GM19099 (cell line): ENCODE data around the gene DKK2.

Source experiments
- POLR2A ChIP-seq: IDR thresholded peaks from 3 replicates; pipeline ENCODE4 v1.6.1; 2011; ENCODE audit warnings: low read depth; ENCODE audit not compliant: insufficient read length; ENCODE audit errors: extremely low read depth

Gene DKK2

DNA sequence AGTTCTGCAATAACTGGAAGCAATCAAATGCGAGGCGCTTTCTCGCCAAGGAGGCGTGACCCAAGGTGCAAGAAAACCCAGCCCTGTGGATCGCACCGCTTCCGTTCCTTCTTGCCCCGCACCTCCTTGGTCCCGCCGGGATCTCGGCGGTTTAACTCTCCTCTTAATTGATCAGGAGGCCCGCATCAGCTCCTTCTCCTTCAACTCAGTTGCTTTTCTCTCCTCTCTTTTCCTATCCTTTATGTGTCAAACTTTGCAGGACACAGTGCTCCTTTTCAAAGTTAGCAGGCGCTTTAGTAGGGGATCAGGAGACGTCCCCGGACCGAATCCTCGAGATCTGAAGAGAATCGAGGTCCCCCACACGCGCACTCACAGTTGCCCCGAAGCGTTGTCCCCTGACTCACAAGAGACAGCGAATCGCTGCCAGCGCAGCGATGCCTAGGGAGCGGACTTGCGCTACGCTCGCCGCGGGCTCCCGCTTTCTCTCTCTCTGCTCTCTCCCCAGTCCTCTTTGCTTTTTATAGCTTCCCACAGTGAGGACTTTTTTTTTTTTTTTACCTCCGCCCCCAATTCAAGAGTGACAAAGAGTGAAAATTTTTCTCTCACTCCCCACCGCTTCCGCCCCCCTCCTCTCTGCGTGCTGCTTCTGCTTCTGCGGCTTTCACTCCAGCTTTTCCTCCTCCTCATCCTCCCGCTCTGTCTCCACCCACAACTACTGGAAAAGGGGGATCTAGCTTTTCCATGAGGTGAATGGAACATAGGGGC, at the start of gene DKK2:
TSS of gene DKK2 (minus strand) at position 495 of the 765 bp plus-strand sequence. CDS start 722 bp downstream, outside the sequence.
- TF ChIP-seq POLR2A: no peak

GRCh38 chr4:107077192-107077591, 41.1 kb upstream of the DKK2 start:
- no peak for TF ChIP-seq POLR2A

DNA sequence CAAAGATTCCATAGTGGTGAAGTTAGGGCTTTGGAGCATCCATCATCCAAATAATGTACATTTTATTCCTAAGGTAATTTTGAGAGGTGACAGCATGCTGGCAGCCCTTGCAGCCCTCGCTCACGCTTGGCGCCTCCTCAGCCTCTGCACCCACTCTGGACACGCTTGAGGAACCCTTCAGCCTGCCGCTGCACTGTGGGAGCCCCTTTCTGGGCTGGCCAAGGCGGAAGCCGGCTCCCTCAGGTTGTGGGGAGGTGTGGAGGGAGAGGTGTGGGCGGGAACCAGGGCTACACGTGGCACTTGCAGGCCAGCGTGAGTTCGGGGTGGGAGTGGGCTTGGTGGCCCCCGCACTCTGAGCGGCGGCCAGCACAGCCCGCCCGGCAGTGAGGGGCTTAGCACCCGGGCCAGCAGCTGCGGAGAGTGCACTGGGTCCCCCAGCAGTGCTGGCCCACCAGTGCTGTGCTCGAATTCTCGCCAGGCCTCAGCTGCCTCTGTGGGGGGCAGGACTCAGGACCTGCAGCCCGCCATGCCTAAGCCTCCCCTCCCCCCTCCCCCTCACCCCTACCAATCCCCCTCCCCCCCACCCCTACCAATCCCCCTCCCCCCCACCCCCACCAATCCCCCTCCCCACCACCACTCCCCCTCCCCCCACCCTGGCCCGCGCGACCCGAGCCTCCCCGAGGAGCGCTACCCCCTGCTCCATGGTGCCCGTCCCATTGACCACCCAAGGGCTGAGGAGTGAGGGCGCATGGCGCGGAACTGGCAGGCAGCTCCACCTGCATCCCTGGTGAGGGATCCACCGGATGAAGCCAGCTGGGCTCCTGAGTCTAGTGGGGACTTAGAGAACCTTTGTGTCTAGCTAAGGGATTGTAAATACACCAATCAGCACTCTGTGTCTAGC, 37.0 kb upstream of the DKK2 start:
- TF ChIP-seq POLR2A: no peak

DNA sequence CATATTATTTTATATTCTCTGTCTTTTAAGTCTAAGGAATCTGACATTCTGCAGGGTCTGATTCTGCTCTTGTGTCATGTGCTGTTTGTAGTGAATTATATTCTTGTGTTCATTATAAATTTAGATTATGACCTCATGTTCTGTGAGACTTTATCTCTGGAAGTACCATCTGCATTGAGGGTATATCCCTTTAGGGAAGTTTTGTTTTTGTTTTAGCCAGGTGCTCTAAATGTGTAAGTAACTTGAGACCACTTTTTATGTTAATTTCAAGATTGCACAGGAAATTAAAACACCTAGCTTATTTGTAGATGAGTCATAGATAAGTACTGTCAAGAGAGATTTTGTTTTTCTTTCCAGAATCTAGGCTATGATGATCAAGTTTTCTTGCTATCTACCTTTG, 35.0 kb upstream of the DKK2 start:
- no peak for TF ChIP-seq POLR2A

DNA sequence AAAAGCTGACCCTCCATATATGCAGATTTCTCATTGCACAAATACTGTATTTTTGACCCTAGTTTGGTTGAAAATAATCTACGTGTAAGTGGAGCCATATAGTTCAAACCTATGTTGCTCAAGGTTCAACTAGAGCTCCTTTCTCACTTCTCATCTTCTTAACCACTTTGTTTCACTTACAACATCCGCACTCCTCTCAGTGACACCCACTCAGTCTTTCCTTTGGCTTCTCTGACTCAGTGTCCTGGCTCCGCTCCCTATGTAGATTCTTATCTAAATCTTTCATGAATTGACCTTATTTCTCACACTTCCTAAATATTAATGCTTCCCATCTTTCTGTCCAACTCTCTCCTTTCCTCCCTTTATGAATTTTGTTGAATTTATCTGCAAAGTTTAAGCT, 32.9 kb upstream of the DKK2 start:
- TF ChIP-seq POLR2A: no peak

DNA sequence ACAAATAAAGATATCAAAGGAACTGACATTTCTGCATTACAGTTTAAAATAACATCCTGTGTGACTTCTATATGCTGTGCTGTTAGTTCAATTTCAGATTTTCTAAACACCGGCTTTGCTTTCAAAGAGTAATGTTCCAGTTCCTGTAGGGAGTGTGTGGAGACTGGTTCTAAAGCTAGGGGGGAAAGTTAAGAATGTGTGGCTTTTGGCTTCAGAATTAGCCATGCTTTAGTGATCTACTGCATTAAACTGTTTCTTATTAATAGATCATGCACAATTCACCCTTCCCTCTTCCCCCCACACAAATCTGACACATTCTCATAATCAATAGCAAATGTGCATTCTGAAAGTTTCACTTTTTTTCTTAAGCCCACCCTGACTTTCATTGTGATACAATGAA, 32.0 kb upstream of the DKK2 start:
- no peak for TF ChIP-seq POLR2A

- no peak for TF ChIP-seq POLR2A
These were observed 30.5 kb upstream of the DKK2 start for GRCh38 chr4:107066621-107067020.

DNA sequence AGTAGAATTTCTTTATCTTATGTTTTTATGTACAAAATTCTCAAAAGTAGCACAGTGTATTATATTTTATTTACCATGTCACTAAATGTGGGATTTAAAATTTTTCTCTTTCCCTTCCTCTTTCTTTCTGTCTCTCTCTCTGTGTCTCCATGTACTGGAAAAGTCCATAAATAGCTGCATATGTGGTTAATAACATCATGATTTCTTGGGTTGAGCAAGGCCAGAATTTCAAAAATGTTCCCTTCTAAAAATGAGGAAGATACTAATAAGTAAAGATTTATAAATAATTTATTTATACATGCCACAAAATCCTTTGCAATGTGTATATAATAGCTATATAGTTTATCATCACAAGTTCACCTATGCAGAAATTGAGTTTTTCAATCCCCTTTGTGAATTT, 29.1 kb upstream of the DKK2 start:
- no peak for TF ChIP-seq POLR2A

DNA sequence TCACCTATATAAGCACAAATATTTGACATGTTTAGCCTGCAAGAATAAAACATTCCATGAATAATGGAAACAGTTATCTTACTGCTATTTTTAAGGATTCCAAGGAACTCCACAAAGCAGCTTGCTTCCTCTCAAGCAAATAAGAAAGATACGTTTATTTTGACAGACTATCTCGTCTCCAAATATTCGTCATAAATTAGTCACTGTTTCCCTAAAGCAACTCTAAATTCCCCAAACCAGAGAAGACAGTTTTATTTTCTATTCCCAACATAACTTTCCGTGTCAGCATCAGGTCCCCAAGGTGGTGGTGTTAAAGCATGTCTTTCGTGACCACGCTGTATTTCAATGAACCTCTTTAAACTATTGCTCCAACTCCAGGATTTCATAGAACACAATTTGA, 24.3 kb upstream of the DKK2 start:
- TF ChIP-seq POLR2A: no peak

GRCh38 chr4:107058828-107059227, 22.7 kb upstream of the DKK2 start:
- no peak for TF ChIP-seq POLR2A

GRCh38 chr4:107050525-107051135, 14.5 kb upstream of the DKK2 start:
- no peak for TF ChIP-seq POLR2A

DNA sequence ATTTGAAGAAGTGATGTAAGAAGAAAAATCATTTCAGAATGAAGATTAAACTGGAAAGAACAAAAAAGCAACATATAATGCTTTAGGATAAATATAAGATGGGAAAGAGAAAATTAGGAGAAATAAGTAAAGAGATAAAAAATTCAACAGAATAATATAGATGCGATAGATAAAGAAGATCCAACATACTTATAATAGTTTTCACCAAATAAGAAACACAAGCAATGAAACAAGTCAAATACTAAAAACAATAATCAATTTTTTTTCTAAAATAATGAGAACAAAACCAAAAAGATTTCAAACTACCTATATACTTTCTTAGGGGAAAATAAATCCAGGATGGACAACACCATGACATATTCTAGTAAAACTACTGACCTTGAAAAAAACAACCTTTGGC, 10.1 kb upstream of the DKK2 start:
- TF ChIP-seq POLR2A: no peak

DNA sequence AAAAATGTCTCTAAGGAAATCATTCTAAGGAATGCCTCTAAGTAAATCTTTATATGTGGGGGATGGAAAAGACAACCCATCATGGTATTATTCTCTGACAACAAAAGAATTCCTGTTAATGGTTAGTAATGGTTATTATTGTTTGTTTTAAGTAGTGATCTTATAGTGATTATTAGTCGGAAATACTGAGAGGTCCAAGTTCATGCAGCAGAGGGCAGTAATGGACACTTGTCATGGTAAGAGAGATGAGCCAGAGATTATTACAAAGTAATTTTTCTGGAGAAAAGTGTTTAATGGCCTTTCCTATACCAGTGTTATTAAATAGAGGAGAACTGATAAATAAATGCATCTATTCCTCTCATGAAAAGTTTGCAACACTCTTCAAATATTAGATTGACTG, 8.1 kb upstream of the DKK2 start:
- TF ChIP-seq POLR2A: no peak

- TF ChIP-seq POLR2A: no peak
These were observed 1.1 kb upstream of the DKK2 start for GRCh38 chr4:107037199-107037584.

- no peak for TF ChIP-seq POLR2A
These were observed 578 bp upstream of the DKK2 start for GRCh38 chr4:107036584-107037198.
